ENCODE results near the gene PCDHGA2. TPM values are rescaled to one million over a fixed set of nuclear protein-coding genes. Genes with fewer than 3 reads are reported as not detected.
"Not testable (repeated sequence)": the region's sequence is repeated elsewhere in the genome, so short reads cannot be mapped to it uniquely, and the experiment has no call there.

PCDHGA2 gene
- total RNA-seq, 1 experiment from 2014 or later = 1.0 TPM

- Histone ChIP-seq H3K27ac (no peak overlapping the region), H3K27me3 (no peaks in the 10 kb centered on the region), H3K4me3 (no peak overlapping the region), H3K9me3 (replicated peaks) (peaks cover 19% of the 10 kb centered on the region), H3K4me1 (no peaks in the 10 kb centered on the region), H3K36me3 (peaks cover 84% of the 10 kb centered on the region)
- no peak for DNase-seq
These were observed 22.1 kb downstream of the PCDHGA2 start for GRCh38 chr5:141360685-141361084.

GRCh38 chr5:141362719-141363118, 24.2 kb downstream of the PCDHGA2 start:
- DNase-seq = no peak
- H3K4me1 ChIP-seq = no peaks in the 10 kb centered on the region
- H3K36me3 ChIP-seq = peaks cover 73% of the 10 kb centered on the region
- H3K27ac ChIP-seq = no peak overlapping the region
- peaks cover 16% of the 10 kb centered on the region for H3K9me3 ChIP-seq (replicated peaks)
- H3K4me3 ChIP-seq = no peak overlapping the region
- no peaks in the 10 kb centered on the region for H3K27me3 ChIP-seq

DNA sequence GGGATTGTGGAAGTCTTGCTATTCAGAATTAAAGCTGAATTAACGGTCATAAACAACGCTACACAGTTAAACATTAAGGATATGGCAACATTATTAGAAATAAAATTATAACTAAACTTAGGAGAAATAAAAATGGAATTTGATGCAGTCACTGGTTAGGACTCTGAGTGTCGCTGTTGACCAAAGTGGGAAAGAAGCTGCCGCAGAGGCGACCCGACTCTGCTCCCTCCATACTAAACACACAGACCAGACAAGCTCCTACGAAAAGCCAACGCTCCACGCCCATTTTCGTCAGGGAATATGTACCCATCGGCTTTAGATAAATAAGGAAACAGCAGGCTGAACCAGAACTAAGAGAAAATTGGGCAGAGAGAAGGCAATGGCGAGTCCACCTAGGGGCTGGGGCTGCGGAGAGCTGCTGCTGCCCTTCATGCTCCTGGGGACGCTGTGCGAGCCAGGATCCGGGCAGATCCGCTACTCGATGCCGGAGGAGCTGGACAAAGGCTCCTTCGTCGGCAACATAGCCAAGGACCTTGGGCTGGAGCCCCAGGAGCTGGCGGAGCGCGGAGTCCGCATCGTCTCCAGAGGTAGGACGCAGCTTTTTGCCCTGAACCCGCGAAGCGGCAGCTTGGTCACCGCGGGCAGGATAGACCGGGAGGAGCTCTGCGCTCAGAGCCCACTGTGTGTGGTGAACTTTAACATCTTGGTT, 25.5 kb downstream of the PCDHGA2 start, which contains the start of gene PCDHGA5:
TSS of gene PCDHGA5 (plus strand) at position 211 of the 709 bp plus-strand sequence. CDS start at position 380, 169 bp downstream.
- Histone ChIP-seq H3K9me3 (replicated peaks) (peaks cover 20% of the 10 kb centered on the region), H3K36me3 (peaks cover 67% of the 10 kb centered on the region), H3K4me3 (no peak within 1 kb of the TSS)

GRCh38 chr5:141366016-141366896, 27.7 kb downstream of the PCDHGA2 start:
- Histone ChIP-seq H3K36me3 (peaks cover 63% of the 10 kb centered on the region), H3K4me3 (no peak overlapping the region), H3K4me1 (no peaks in the 10 kb centered on the region), H3K9me3 (replicated peaks) (peaks cover 18% of the 10 kb centered on the region), H3K27ac (no peak overlapping the region), H3K27me3 (no peaks in the 10 kb centered on the region)
- DNase-seq = no peak

More for the DNA sequence above, 25.5 kb downstream of the PCDHGA2 start, which contains the start of gene PCDHGA5:
- no peak for DNase-seq
- no peaks in the 10 kb centered on the region for H3K4me1 ChIP-seq
- no peaks in the 10 kb centered on the region for H3K27me3 ChIP-seq
- H3K27ac ChIP-seq = no peak within 1 kb of the TSS

GRCh38 chr5:141369994-141370848, 31.7 kb downstream of the PCDHGA2 start, which contains the start of gene PCDHGB3:
Gene PCDHGB3, plus strand, starts transcription at chr5:141370242. Its CDS starts 153 bp downstream, at chr5:141370395.
- peaks cover 27% of the 10 kb centered on the region for H3K9me3 ChIP-seq (replicated peaks)
- H3K27ac ChIP-seq = no peak within 1 kb of the TSS
- H3K27me3 ChIP-seq = no peaks in the 10 kb centered on the region
- no peak for DNase-seq
- no peaks in the 10 kb centered on the region for H3K4me1 ChIP-seq
- H3K36me3 ChIP-seq = peaks cover 65% of the 10 kb centered on the region
- no peak within 1 kb of the TSS for H3K4me3 ChIP-seq

DNA sequence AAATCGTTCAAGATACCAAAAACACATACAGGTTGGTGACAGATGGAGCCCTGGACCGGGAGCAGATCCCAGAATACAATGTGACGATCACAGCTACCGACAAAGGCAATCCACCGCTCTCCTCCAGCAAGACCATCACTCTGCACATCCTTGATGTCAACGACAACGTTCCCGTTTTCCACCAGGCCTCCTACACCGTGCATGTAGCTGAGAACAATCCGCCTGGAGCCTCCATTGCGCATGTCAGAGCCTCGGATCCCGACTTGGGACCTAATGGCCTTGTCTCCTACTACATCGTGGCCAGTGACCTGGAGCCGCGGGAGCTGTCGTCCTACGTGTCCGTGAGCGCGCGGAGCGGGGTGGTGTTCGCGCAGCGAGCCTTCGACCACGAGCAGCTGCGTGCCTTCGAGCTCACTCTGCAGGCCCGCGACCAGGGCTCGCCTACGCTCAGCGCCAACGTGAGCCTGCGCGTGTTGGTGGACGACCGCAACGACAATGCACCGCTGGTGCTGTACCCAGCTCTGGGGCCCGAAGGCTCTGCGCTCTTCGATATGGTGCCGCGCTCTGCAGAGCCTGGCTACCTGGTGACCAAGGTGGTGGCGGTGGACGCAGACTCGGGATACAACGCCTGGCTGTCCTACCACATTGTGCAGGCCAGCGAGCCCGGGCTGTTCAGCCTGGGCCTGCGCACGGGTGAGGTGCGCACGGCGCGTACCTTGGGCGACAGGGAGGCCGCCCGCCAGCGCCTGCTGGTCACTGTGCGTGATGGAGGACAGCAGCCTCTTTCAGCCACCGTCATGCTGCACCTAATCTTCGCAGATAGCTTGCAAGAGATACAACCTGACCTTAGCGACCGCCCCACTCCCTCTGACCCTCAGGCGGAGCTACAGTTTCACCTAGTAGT, 33.3 kb downstream of the PCDHGA2 start:
- no peak overlapping the region for H3K27ac ChIP-seq
- peaks cover 61% of the 10 kb centered on the region for H3K36me3 ChIP-seq
- DNase-seq = no peak
- no peaks in the 10 kb centered on the region for H3K4me1 ChIP-seq
- H3K4me3 ChIP-seq = no peak overlapping the region
- peaks cover 27% of the 10 kb centered on the region for H3K9me3 ChIP-seq (replicated peaks)
- no peaks in the 10 kb centered on the region for H3K27me3 ChIP-seq

DNA sequence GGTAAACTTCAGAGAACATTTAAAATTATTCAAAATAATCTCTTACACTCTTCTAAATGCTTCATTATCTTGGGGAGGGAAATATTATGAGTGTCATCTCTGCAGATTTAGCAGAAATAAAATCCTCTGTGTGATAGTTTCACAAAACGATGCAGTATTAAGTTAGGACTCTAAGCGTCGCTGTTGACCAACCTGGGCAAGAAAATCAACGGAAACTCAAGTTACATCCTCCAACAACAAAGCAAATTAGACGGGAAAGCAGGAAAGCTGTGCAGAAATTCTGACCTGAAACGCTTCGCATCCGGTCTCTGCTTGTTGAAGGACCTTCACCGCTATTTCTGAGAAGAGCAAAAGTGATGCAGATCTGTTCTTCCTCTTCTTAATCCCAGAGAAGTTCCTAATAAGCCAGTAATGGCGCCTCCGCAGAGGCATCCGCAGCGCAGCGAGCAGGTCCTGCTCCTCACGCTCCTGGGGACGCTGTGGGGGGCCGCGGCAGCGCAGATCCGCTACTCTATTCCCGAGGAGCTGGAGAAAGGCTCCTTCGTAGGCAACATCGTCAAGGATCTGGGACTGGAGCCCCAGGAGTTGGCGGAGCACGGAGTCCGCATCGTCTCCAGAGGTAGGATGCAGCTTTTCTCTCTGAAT, 35.2 kb downstream of the PCDHGA2 start, which contains the start of gene PCDHGA6:
TSS of gene PCDHGA6 (plus strand) at position 219 of the 645 bp plus-strand sequence. CDS start at position 412, 193 bp downstream.
- Histone ChIP-seq H3K27me3 (no peaks in the 10 kb centered on the region), H3K27ac (no peak within 1 kb of the TSS), H3K4me1 (no peaks in the 10 kb centered on the region), H3K36me3 (peaks cover 64% of the 10 kb centered on the region), H3K9me3 (replicated peaks) (peaks cover 26% of the 10 kb centered on the region), H3K4me3 (no peak within 1 kb of the TSS)
- DNase-seq = no peak

GRCh38 chr5:141374627-141375026, 36.1 kb downstream of the PCDHGA2 start:
- H3K9me3 ChIP-seq (replicated peaks) = peaks cover 26% of the 10 kb centered on the region

GRCh38 chr5:141375444-141376155, 37.0 kb downstream of the PCDHGA2 start:
- not testable (repeated sequence) for H3K27ac ChIP-seq, H3K27me3 ChIP-seq, H3K4me1 ChIP-seq, H3K4me3 ChIP-seq, DNase-seq
- Histone ChIP-seq H3K9me3 (replicated peaks) (peaks cover 26% of the 10 kb centered on the region), H3K36me3 (peaks cover 60% of the 10 kb centered on the region)

More at GRCh38 chr5:141374627-141375026, 36.1 kb downstream of the PCDHGA2 start:
- Histone ChIP-seq H3K4me1 (no peaks in the 10 kb centered on the region), H3K4me3 (no peak overlapping the region), H3K27ac (no peak overlapping the region), H3K27me3 (no peaks in the 10 kb centered on the region), H3K36me3 (peaks cover 64% of the 10 kb centered on the region)
- DNase-seq = no peak

- no peak for DNase-seq
- Histone ChIP-seq H3K27ac (no peak within 1 kb of the TSS), H3K27me3 (no peaks in the 10 kb centered on the region), H3K4me3 (no peak within 1 kb of the TSS), H3K9me3 (replicated peaks) (peaks cover 13% of the 10 kb centered on the region), H3K36me3 (peaks cover 58% of the 10 kb centered on the region), H3K4me1 (no peaks in the 10 kb centered on the region)
These were observed 44.1 kb downstream of the PCDHGA2 start, which contains the start of gene PCDHGA7 for GRCh38 chr5:141382469-141383294. Gene PCDHGA7, plus strand, starts transcription at chr5:141382742. Its CDS starts 158 bp downstream, at chr5:141382900.

- no peak overlapping the region for H3K27ac ChIP-seq
- peaks cover 7% of the 10 kb centered on the region for H3K9me3 ChIP-seq (replicated peaks)
- DNase-seq = no peak
- peaks cover 51% of the 10 kb centered on the region for H3K36me3 ChIP-seq
- no peaks in the 10 kb centered on the region for H3K4me1 ChIP-seq
- H3K4me3 ChIP-seq = no peak overlapping the region
- H3K27me3 ChIP-seq = no peaks in the 10 kb centered on the region
These were observed 44.8 kb downstream of the PCDHGA2 start for GRCh38 chr5:141383345-141383744.

Measured in SJCRH30 (cell line).